GM10266 (cell line): ENCODE results near the gene TNIP2.
"Not testable (repeated sequence)": the region's sequence is repeated elsewhere in the genome, so short reads cannot be mapped to it uniquely, and the experiment has no call there.

Experiments
- DNase-seq: peaks from one replicate; pipeline ENCODE4 v3.0.0; 2012; ENCODE audit errors: extremely low spot score
- TF ChIP-seq, protein P1 (sequence below): IDR thresholded peaks from 2 replicates; pipeline ENCODE4 v1.5.1; 2012; ENCODE audit warnings: mild to moderate bottlenecking, low read depth; ENCODE audit not compliant: control insufficient read depth, insufficient read depth; ENCODE audit errors: missing control alignments

Gene TNIP2

DNA sequence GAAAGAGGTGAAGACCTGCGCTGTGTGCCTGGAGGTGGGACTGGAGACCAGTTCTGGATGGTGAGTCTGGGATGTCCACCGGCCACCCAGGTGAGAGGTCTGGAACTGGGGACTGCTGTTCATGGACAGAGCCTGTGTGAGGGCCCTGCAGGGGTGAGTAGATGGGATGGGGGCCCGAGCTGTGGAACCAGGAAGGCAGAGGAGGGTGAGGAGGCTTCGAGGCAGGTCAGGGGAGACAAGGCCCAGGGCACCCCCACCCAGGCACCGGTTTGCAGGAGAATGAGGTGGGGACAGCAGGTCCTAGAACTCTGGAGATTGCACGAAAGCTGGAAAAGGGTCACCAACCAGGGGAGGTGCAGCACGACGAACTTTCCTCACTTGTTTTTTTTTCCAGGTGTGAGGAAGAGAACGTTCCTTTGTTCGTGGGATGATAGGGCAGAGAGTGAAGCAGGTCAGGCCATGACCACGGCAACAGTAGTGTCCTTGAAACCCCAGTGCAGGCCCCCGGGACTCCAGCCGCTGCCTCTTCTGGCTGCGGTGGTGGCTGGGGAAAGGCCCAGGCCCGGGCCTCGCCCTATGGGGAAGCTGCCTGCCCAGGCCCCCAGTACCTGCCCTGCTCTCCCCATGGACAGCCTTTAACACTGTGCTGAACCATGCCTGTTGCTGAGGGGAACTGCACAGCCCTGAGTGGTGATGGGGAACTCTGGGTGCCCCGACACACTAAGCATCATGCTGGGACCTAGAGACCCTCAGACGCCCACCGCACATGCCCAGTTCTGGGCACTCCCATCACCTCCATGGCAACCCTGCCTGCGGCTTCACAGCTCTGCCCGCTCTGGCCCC is 22.9 kb downstream of the TNIP2 start:
- TF ChIP-seq, protein P1, sequence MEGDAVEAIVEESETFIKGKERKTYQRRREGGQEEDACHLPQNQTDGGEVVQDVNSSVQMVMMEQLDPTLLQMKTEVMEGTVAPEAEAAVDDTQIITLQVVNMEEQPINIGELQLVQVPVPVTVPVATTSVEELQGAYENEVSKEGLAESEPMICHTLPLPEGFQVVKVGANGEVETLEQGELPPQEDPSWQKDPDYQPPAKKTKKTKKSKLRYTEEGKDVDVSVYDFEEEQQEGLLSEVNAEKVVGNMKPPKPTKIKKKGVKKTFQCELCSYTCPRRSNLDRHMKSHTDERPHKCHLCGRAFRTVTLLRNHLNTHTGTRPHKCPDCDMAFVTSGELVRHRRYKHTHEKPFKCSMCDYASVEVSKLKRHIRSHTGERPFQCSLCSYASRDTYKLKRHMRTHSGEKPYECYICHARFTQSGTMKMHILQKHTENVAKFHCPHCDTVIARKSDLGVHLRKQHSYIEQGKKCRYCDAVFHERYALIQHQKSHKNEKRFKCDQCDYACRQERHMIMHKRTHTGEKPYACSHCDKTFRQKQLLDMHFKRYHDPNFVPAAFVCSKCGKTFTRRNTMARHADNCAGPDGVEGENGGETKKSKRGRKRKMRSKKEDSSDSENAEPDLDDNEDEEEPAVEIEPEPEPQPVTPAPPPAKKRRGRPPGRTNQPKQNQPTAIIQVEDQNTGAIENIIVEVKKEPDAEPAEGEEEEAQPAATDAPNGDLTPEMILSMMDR = no peak
- DNase-seq = no peak

- TF ChIP-seq, protein P1 = no peak
- no peak for DNase-seq
Observed at GRCh38 chr4:2732526-2732925, 23.6 kb downstream of the TNIP2 start.

DNA sequence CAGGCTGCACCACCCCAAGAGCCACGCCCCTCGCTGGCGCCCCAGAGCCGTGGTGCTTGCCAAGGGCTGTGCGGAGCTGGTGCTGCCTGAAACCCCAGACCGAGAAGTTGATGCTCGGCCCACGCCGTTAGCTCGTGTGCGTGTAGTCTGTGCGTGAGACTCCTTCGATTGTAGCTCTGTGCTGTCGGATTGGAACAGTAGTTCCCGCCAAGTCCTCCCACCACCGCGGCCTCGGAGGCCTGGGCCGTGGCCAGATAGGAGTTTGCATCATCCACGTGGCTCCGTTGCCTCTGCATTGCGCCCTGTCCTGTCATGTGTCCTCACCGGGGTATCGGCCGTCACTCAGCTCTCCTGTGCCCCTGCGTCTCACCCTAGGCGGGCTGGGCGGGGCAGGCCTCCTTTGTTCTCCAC is 24.2 kb downstream of the TNIP2 start:
- no peak for DNase-seq
- TF ChIP-seq, protein P1 = no peak

GRCh38 chr4:2729533-2729875 is 26.6 kb downstream of the TNIP2 start:
- TF ChIP-seq, protein P1 = no peak
- no peak for DNase-seq

- TF ChIP-seq, protein P1 = no peak
- DNase-seq = no peak
Observed at GRCh38 chr4:2728806-2729532, 27.2 kb downstream of the TNIP2 start.

DNA sequence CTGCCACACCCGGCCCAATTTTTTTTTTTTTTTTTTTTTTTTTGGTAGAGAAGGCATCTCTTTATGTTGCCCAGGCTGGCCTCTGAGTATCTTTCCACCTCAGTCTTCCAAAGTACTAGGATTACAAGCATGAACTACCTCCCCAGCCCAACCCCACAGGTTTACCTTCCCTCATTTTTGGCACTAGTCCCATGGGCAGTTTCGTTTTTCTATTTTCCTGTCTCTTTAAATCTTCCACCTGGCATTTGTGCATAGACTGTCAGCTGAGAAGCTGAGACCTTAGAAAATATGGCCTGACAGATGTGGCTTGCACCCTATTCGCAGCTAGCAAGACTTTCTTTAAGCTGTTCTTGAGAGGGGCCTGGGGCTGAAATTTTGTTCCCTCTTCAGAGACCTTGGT is 27.9 kb downstream of the TNIP2 start:
- TF ChIP-seq, protein P1 = no peak
- DNase-seq = no peak

DNA sequence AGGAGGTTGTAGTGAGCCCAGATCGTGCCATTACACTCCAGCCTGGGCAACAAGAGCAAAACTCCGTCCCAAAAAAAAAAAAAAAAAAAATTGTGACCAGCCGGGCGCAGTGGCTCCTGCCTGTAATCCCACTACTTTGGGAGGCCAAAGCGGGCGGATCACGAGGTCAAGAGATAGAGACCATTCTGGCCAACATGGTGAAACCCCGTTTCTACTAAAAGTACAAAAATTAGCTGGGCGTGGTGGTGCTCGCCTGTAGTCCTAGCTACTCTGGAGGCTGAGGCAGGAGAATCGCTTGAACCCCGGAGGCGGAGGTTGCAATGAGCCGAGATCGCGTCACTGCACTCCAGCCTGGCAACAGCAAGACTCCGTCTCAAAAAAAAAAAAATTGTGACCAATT is 29.3 kb downstream of the TNIP2 start:
- not testable (repeated sequence) for DNase-seq
